Nucleus accumbens (tissue), 56 donors: ENCODE results near the gene ZFP36.

Experiments
- DNase-seq, 56 donors: peaks; one replicate each; lab custom pipeline; 2025; lab: John Stamatoyannopoulos, UW

ZFP36 gene

DNA sequence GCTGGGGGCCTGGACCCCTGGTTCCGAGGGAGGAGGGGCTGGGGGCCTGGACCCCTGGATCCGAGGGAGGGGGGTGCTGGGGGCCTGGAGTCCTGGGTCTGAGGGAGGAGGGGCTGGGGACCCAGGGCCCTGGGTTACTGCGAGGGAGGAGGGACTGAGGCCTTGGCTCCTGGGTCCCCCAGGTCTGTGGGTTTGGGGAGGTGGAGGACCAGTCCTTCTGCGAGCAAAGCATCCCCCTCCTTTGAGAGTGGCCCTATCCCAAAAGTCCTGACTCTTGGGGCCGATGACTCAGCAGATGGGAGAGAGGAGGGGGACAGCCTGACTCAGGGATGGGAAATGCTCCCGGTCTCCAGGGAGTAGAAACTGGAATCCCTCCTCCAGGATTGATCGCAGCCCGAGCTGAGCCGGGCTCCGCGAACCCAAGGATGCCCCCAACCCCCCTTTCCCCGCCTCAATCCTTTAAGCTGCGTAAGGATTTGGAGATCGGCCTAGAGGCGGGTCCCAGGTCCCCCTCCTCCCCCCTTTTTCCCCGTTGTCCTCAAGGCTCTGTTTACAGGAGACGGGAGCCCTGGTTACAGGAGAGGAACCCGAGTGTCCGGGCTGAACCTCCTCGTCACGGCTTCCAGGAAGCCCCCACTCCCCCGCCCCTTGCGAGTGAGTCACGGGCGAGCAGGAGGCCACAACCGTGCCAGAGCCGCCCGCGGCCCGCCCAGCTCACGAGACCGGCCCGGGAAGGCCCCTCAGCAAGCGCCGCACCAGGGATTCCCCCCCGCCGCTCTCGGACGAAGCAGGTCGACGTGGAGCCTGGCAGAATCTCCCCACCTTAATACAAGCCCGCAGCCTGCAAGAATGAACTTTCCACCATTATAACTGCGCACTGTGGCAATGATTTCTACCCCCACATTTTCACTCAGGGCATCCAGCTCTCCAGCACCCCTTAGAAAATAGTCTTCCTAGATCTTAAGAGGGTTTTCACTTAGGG lies 3.0 kb upstream of the ZFP36 start:
- DNase-seq: peak in 51 of 56 donors; percentile 24 to 95 (median 64)

DNA sequence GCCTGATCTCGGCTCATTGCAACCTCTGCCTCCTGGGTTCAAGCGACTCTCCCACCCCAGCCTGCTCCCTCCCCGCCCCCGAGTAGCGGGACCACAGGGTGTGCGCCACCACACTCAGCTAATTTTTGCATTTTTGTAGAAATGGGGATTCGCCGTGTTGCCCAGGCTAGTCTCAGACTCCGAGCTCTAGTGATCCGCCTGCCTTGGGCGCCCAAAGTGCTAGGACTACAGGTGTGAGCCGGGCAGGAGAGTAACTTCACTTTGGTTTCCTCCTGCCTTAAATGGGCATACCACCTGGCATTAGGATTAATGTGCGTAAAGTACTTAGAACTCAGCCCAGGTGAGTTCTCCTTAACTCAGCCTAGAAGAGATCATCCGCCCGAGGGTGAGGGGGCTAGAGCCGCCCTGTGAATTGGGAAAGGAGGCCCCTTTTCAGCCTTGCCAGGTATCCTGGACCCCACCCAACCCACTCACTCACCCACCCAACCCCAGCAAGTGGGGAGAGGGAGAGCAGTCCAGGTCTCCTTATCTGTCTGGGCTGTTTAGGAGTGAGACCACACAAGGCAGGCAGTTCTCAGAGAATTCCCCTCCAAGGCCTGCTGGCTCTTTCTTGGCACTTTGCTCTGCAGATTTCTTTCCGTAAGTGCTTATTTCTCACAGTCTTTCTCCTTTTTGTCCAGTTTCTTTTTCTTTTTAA lies 1.2 kb upstream of the ZFP36 start:
- no peak for DNase-seq

DNA sequence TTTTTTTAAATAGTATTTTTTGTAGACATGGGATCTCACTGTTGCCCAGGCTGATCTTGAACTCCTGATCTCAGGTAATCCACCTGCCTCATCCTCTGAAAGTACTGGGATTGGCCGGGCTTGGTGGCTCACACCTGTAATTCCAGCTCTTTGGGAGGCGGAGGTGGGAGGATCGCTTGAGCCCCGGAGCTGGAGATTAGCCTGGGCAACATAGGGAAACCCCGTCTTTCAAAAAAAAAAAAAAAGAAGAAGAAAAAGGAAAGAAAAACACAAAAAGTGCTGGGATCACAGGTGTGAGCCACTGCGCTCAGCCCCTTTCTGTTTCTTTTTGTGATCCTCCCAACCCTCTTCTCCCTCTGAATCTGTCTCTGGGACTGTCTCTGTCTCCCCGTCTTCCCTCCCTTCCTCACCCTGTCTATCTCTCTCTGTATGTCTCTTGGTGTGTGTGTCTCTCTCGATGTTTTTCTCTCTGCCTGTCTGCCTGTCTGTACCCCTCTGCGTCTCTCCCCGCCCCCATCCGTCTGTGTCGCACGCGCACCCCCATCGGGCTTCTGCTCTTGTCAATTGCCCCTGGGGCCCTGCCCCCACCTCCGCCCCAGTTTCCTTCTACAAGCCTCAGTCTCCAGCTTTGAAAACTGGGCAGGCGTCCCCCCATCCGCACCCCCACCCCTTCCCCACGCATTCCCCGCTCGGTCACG lies 540 bp upstream of the ZFP36 start:
- DNase-seq: peak in 9 of 56 donors; percentile 71 to 80 (median 77)

GRCh38 chr19:39407410-39407659 lies 688 bp downstream of the ZFP36 start:
- DNase-seq: peak in 1 of 56 donors; percentile 47

GRCh38 chr19:39407660-39408391 lies 1.2 kb downstream of the ZFP36 start:
- DNase-seq: peak in 4 of 56 donors; percentile 8 to 52 (median 27)

DNA sequence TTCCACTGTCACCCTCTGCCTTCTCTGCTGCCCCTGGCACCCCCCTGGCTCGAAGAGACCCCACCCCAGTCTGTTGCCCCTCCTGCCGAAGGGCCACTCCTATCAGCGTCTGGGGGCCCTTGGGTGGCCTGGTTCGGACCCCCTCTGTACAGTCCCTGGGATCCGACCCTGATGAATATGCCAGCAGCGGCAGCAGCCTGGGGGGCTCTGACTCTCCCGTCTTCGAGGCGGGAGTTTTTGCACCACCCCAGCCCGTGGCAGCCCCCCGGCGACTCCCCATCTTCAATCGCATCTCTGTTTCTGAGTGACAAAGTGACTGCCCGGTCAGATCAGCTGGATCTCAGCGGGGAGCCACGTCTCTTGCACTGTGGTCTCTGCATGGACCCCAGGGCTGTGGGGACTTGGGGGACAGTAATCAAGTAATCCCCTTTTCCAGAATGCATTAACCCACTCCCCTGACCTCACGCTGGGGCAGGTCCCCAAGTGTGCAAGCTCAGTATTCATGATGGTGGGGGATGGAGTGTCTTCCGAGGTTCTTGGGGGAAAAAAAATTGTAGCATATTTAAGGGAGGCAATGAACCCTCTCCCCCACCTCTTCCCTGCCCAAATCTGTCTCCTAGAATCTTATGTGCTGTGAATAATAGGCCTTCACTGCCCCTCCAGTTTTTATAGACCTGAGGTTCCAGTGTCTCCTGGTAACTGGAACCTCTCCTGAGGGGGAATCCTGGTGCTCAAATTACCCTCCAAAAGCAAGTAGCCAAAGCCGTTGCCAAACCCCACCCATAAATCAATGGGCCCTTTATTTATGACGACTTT lies 2.0 kb downstream of the ZFP36 start:
- peak in 1 of 56 donors; percentile 41 for DNase-seq

GRCh38 chr19:39409208-39410016 lies 2.8 kb downstream of the ZFP36 start:
- DNase-seq: peak in 46 of 56 donors; percentile 14 to 82 (median 44)

GRCh38 chr19:39410017-39410830 lies 3.6 kb downstream of the ZFP36 start:
- peak in 16 of 56 donors; percentile 5 to 62 (median 34) for DNase-seq

GRCh38 chr19:39410831-39411080 lies 4.1 kb downstream of the ZFP36 start:
- no peak for DNase-seq

GRCh38 chr19:39411081-39411831 lies 4.6 kb downstream of the ZFP36 start:
- DNase-seq: peak in 3 of 56 donors; percentile 14 to 18 (median 17)

- peak in 49 of 56 donors; percentile 28 to 91 (median 79) for DNase-seq
Measured at GRCh38 chr19:39411832-39412099, 5.1 kb downstream of the ZFP36 start.

DNA sequence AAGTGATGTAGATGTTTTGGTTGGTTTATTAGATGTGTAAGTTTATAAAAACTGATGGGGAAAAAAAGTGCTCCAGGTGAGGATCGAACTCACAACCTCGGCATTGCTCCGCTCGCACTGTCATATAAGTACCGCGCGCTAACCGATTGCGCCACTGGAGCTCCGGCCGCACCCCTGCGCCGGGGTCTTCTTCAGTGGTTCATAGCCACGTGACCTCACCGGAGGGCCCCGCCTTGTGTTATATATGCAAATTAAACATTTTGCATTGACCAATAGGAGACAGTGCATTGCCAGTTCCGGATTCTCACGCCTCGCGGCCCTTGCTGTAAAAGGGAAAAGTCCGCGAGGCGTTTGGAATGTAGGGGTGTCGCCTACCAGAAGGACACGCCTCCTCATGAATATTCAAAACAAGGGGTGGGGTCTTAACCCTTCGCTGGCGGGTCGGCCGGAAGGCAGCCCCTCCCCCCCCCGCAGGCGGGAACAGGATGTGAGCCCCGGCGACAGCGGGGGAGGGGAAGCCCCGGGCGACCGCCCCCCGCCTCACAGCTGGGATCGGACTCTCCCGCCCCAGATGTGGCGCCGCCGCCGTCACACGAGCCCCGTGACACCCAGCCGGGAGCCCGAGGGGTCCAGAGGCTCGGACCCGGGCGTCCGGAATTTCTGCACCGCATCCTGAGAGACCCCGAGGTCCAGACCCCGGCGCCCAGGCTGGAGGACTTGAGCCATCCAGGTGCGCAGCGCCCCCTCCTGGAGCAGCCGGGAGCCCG lies 5.6 kb downstream of the ZFP36 start, which contains the start of gene PLEKHG2:
TSS of gene PLEKHG2 (plus strand) at position 570 of the 767 bp plus-strand sequence. CDS start 1,418 bp downstream, outside the sequence.
- peak; percentile 46 to 98 (median 89) for DNase-seq

- DNase-seq: peak in 9 of 56 donors; percentile 39 to 54 (median 48)
Measured at GRCh38 chr19:39412867-39413271, 6.2 kb downstream of the ZFP36 start.

DNA sequence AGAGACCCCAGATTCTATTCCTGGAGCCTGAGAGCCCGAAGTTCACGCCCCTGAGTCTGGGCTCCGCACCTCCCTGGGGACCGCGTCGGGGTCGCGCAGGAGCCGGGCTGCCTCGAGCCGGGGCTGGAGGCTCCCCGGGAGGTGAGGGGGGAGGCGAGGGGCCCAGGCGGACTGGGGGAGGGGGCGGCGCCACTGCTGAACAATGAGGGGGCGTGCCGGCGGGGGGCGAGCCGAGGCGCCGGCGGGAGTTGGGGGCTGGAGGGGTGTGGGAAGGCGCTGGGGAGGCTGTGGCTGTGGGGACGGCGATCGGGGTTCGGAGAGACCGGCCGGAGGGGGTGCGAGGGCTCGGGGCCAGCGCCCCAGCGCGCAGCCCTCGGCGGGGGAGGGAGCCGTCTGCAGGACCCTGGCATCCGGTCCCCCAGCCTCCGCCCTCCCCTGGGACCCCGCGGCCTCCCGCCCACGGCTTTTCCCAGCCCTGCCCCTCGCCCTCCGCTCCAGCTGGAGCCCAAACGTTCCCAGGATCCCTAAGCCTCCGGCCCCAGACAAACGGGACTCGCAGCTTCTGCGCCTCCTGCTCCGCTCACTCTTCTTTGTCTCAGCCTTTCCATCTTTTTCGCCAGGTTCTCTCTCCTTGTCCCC lies 6.7 kb downstream of the ZFP36 start:
- peak in 4 of 56 donors; percentile 13 to 69 (median 46) for DNase-seq

GRCh38 chr19:39413911-39414608 lies 7.4 kb downstream of the ZFP36 start:
- no peak for DNase-seq
